ENCODE measurements around the gene ADAMTSL1.

- no peak for TF ChIP-seq CTCF (IDR thresholded peaks at IDR 0.05; ENCODE audit: borderline replicate concordance, extremely low read depth, low read length, poor library complexity, severe bottlenecking)
- no peak for TF ChIP-seq EZH2 (IDR thresholded peaks at IDR 0.05; ENCODE audit: borderline replicate concordance, low read depth, low read length, severe bottlenecking)
These were observed 76.3 kb downstream of the ADAMTSL1 start for GRCh38 chr9:18550286-18550685.

All from DND-41 (cell line).